ENCODE results near the gene CXADR.

GRCh38 chr21:17538576-17538975 is 25.7 kb downstream of the CXADR start:
- TF ChIP-seq GABPA (IDR thresholded peaks at IDR 0.05; ENCODE audit: low read depth) (no peak), REST (IDR thresholded peaks at IDR 0.05; ENCODE audit: insufficient replicate concordance, low read depth) (no peak)

All from HL-60 (cell line).